Smooth muscle cell (in vitro differentiated cells): ENCODE results near the gene POLR2H. TPM values are rescaled to one million over a fixed set of nuclear protein-coding genes. Genes with fewer than 3 reads are reported as not detected.

Experiments
- DNase-seq: peaks from one replicate; lab custom pipeline; 2025; ENCODE audit not compliant: unreplicated experiment; lab: John Stamatoyannopoulos, UW
- H2AFZ ChIP-seq: fragments of 200-600 bp; sonication (generic); 2 replicates; pipeline ENCODE4 v1.6.0; 2016; ENCODE audit warnings: antibody characterized with exemption, low read depth, mild to moderate bottlenecking
- H3F3A ChIP-seq: fragments of 200-600 bp; sonication (generic); 2 replicates; pipeline ENCODE4 v1.6.0; 2017; ENCODE audit warnings: antibody characterized with exemption, low read depth
- H3K27ac ChIP-seq: fragments of 200-600 bp; sonication (generic); 2 replicates; pipeline ENCODE4 v1.5.1; 2016; ENCODE audit warnings: low read depth, mild to moderate bottlenecking
- H3K27me3 ChIP-seq: fragments of 200-600 bp; sonication (generic); 2 replicates; pipeline ENCODE4 v1.6.1; 2016; ENCODE audit warnings: low read depth, mild to moderate bottlenecking
- H3K36me3 ChIP-seq: fragments of 200-600 bp; sonication (generic); 2 replicates; pipeline ENCODE4 v1.5.1; 2016; ENCODE audit warnings: low read depth
- H3K4me1 ChIP-seq: fragments of 200-600 bp; sonication (generic); 2 replicates; pipeline ENCODE4 v1.5.1; 2016; ENCODE audit warnings: low read depth
- H3K4me2 ChIP-seq: fragments of 200-600 bp; sonication (generic); 2 replicates; pipeline ENCODE4 v1.6.0; 2016; ENCODE audit warnings: mild to moderate bottlenecking
- H3K4me3 ChIP-seq: fragments of 200-600 bp; sonication (generic); 2 replicates; pipeline ENCODE4 v1.5.1; 2016; ENCODE audit warnings: mild to moderate bottlenecking
- H3K79me2 ChIP-seq: fragments of 200-600 bp; sonication (generic); 2 replicates; pipeline ENCODE4 v1.6.0; 2016; ENCODE audit warnings: low read depth, mild to moderate bottlenecking
- H3K9ac ChIP-seq: fragments of 200-600 bp; sonication (generic); 2 replicates; pipeline ENCODE4 v1.6.0; 2016; ENCODE audit warnings: low read depth
- H3K9me3 ChIP-seq: fragments of 200-600 bp; sonication (generic); replicated peaks from 2 replicates; pipeline ENCODE4 v1.5.1; 2016; ENCODE audit warnings: low read depth
- H4K20me1 ChIP-seq: fragments of 200-600 bp; sonication (generic); 2 replicates; pipeline ENCODE4 v1.6.0; 2016; ENCODE audit warnings: low read depth
- CTCF ChIP-seq: fragments of 200-600 bp; sonication (generic); IDR thresholded peaks from 2 replicates; pipeline ENCODE4 v1.5.1; 2017; ENCODE audit warnings: borderline replicate concordance, mild to moderate bottlenecking, antibody characterized with exemption; ENCODE audit not compliant: insufficient read depth, poor library complexity, severe bottlenecking
- WGBS: methylation state at CpG from one replicate; pipeline ENCODE4 v1.1.7; 2016; ENCODE audit warnings: low lambda C conversion rate; 5-methylcytosine and 5-hydroxymethylcytosine counted together
- polyA plus RNA-seq: library from polyadenylated mRNA; unstranded; fragments of >200 nt; fragmentation: Nextera tagmentation; extraction: Ambion mirVana; gene quantifications from 2 replicates; pipeline ENCODE4 v1.2.1, GENCODE V29; 2016
- total RNA-seq: library from RNA; depleted of rRNA; stranded (reverse); fragments of >200 nt; gene quantifications from 2 replicates; pipeline ENCODE4 v1.2.3, GENCODE V29; 2014

POLR2H gene
- total and polyA plus RNA-seq, 2 experiments from 2014 or later, result 77.9 to 154 TPM

DNA sequence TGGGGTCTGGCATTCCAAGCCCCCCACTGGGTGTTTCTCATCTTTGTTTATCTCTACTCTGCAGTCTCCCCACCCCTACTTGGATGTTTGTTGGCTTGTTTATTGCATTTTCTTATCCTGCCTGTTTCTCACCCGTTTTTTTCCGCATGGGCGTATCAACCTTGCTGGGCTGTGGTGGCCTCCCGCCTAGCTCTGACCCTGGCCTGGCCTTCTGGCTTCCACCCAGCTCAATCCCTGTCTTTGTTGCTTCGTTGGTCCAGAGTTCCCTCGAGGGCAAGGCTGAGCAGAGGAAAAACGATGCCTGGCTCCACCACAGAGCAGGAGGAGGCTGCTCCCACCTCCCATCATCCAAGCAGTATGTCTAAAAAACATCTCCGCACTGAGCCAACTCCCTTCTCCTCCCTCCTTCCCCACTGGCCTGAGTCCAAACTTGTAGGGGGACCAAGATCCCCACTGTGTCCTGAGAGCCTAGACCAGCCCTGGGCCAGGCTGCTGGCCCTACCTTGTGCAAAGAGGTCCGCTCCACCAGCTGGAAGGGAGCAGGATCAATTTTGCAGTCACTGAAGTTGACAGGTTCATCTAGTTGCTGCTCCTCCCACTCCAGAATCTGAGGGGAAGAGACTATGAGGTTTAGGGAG, 9.9 kb upstream of the POLR2H start:
- no peak for DNase-seq
- Histone ChIP-seq H3K9ac (no peak overlapping the region), H3K4me1 (peaks cover 8% of the 10 kb centered on the region), H3K27ac (no peak overlapping the region), H3K27me3 (no peaks in the 10 kb centered on the region), H3F3A (peaks cover 17% of the 10 kb centered on the region), H2AFZ (no peak overlapping the region), H3K4me2 (no peak overlapping the region), H4K20me1 (peaks cover 12% of the 10 kb centered on the region), H3K79me2 (no peaks in the 10 kb centered on the region), H3K9me3 (no peaks in the 10 kb centered on the region), H3K36me3 (no peaks in the 10 kb centered on the region), H3K4me3 (no peak overlapping the region)
- 84% methylated on average over 9 of the region's 9 CpGs for WGBS
- TF ChIP-seq CTCF, result no peak

DNA sequence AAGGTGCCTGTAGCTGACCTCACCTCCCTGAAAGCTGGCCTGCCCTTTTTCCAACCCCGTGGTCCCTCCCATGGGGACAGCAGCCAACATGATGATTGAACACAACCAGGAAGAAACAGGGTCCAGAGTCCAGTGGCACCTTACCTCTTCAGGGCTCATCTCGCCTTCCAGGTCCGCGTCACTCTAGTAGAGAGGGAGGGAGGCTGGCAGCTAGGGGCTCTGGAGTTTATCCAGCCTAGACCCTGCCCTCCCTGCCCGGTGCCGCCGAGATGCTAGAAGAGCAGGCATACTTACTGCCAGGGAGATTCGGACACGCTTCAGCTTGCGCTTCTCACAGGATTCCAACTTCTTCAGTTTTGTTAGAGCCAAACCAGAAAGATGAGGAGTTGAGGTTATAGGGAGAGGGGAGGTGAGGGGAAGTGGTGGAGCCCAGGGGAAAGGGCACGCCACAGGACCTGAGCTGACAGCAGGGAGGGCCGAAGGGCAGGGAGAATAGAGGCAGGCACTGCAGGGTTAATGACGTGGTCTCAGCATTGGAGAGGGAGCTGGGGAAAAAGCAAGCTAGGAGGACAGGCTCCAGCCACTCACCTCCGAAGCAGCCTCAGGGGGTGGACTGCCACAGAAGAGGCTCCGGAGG, 9.2 kb upstream of the POLR2H start:
- H3K36me3 ChIP-seq, result no peaks in the 10 kb centered on the region
- TF ChIP-seq CTCF, result no peak
- no peak overlapping the region for H3K4me2 ChIP-seq
- 93% methylated on average over 15 of the region's 15 CpGs for WGBS
- H3K27me3 ChIP-seq, result no peaks in the 10 kb centered on the region
- peaks cover 11% of the 10 kb centered on the region for H3F3A ChIP-seq
- no peaks in the 10 kb centered on the region for H3K79me2 ChIP-seq
- no peak for DNase-seq
- peaks cover 8% of the 10 kb centered on the region for H3K4me1 ChIP-seq
- no peak overlapping the region for H2AFZ ChIP-seq
- no peak overlapping the region for H3K27ac ChIP-seq
- no peaks in the 10 kb centered on the region for H3K9me3 ChIP-seq
- H3K9ac ChIP-seq, result no peak overlapping the region
- H3K4me3 ChIP-seq, result no peak overlapping the region
- H4K20me1 ChIP-seq, result peaks cover 12% of the 10 kb centered on the region

GRCh38 chr3:184352897-184353545, 8.5 kb upstream of the POLR2H start:
- Histone ChIP-seq H3K27me3 (no peaks in the 10 kb centered on the region), H3K4me1 (peaks cover 6% of the 10 kb centered on the region), H3K36me3 (no peaks in the 10 kb centered on the region), H3K9me3 (no peaks in the 10 kb centered on the region), H3F3A (peaks cover 11% of the 10 kb centered on the region), H4K20me1 (peaks cover 8% of the 10 kb centered on the region), H2AFZ (no peak overlapping the region), H3K4me3 (no peak overlapping the region), H3K79me2 (no peaks in the 10 kb centered on the region), H3K27ac (no peak overlapping the region), H3K9ac (no peak overlapping the region), H3K4me2 (no peak overlapping the region)
- WGBS, result 93% methylated on average over 11 of the region's 11 CpGs
- DNase-seq, result no peak
- no peak for TF ChIP-seq CTCF

DNA sequence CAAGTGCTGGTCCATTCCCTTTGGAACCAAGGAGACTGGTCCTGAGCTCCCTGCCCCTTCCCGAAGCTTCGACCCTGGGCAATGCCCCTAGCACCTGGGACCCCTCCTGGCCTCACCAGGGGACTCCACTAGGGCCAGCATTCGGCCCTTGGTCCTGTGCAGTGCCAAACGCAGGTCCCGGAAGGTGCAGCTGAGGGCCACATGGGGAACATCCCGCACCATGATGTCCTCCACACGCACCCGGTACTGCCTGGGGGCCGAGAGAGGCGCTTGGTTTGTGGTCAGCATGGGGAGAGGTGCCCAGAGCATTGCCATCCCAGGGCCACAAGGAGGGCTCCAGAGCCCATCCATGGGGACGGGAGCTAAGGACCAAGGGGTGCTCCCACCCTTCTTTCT, 8.0 kb upstream of the POLR2H start:
- H4K20me1 ChIP-seq, result peaks cover 3% of the 10 kb centered on the region
- DNase-seq, result no peak
- no peak for TF ChIP-seq CTCF

More for the DNA sequence above, 8.0 kb upstream of the POLR2H start:
- H3K4me2 ChIP-seq, result no peak overlapping the region
- no peak overlapping the region for H2AFZ ChIP-seq
- no peaks in the 10 kb centered on the region for H3K9me3 ChIP-seq
- H3F3A ChIP-seq, result peaks cover 7% of the 10 kb centered on the region
- no peaks in the 10 kb centered on the region for H3K36me3 ChIP-seq
- no peak overlapping the region for H3K9ac ChIP-seq
- no peak overlapping the region for H3K4me3 ChIP-seq
- H3K4me1 ChIP-seq, result peaks cover under 1% of the 10 kb centered on the region
- H3K27ac ChIP-seq, result no peak overlapping the region
- 98% methylated on average over 11 of the region's 11 CpGs for WGBS
- no peaks in the 10 kb centered on the region for H3K79me2 ChIP-seq
- no peaks in the 10 kb centered on the region for H3K27me3 ChIP-seq
